Activated CD4-positive, alpha-beta T cell treated with anti-CD3 and anti-CD28 coated beads for 48 hours (primary cell): Measurements from ENCODE around the gene IQCC.

Experiments used
- DNase-seq: peaks from one replicate; pipeline ENCODE4 v3.0.0-alpha.2; 2020

Gene IQCC

DNA sequence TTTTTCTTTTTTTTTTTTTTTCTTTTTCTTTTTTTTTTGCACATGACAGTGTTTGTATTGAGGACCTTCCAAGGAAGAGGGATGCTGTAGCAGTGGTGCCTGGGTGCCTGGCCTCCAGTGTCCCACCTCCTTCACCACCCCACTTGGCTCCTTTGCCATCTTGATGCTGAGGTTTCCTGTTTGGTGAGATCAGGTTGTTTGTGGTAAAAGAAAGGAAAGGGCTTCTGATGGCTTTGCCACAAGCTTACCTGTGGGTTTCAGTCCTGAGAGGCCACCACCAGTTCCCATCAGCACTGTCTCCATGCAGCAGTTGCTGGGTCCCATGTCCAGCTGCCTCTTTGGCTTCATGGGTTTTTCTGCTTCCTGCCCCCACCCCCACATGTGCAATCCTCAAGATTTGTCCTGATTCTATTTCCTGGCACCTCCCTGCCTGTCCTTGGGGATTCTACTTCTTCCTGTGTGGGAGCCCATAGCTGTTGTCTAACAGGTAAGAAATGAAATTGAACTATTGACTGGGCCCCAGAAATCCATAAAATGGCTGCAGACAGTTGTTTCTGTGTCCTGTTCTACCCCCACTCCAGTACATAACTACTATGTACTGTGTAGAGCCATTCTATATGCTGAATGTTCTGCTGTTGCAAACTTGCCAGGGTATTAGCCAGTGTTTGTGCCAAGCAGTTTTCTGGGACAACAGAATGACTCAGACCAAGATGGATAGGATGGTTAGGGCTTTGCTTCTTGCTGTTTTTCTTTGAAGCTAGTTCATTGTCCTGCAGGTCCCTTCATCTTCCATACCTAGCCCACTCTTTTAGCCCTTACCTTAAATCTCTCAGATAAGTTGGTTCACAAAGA lies 9.3 kb upstream of the IQCC start:
- DNase-seq = no peak

DNA sequence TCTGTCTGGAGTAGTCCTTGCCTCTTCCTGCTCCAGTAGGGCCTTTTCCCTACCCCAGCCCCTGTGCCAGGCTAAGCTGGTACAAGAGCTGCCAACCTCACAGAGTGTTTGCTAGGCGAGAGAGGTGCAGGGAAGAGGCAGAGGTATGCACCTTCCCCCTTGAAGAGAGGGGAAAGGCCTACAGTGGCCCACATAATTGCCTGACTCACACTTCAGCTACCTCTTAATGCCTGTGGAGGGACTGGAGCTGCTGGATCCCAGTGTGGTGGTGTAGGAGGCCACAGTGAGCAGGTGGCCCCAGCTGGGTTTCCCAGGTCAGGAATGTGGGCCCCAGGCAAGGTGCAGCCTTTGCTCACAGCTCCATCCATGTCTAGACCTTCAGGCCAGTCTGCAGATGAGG lies 8.4 kb upstream of the IQCC start:
- no peak for DNase-seq

DNA sequence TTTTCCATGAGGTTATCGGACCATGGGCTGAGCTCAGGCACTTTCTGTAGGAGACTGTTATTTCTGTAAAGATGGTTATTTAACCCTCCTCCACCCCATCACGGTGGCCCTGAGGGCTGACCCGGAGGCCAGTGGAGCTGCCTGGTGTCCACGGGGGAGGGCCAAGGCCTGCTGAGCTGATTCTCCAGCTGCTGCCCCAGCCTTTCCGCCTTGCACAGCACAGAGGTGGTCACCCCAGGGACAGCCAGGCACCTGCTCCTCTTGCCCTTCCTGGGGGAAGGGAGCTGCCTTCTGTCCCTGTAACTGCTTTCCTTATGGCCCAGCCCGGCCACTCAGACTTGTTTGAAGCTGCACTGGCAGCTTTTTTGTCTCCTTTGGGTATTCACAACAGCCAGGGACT lies 7.6 kb upstream of the IQCC start:
- DNase-seq = no peak

DNA sequence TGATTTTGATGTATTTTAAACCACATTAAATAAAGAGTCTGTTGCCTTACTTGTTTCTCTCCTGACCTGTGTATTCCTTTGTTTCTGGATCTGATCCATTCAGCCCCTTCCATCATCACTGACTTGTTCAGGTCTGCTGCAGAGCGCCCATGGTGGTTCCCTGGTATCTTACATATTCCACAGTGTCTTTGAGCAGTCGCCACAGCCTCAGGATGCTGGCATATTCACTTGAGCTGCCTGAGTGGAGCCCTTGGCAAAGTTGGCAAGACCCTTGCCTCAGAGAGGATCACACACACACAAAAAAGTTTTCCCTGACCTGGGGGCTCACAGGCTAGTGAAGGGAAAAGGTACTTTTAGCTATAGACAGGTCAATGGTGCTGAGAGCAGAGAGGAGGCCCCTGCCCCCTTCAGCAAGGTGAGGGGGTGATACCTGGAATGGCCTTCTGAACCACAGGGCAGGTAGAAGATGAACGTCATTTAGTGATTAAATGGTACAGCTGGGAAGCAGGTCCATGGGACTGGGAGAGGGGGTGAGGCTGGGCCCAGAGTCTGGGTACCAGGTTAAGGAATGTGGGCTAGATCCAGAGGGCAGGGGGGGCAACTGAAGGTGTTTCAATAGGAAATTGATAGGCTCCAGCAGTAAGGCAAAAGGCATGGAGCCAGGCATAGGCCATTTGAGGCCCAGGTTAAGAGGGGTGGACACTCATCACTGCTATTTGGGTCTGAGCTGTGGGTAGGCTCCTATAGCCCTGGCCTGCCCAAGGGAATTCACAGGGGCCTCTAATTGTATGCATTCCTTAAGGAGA lies 7.0 kb upstream of the IQCC start:
- no peak for DNase-seq

DNA sequence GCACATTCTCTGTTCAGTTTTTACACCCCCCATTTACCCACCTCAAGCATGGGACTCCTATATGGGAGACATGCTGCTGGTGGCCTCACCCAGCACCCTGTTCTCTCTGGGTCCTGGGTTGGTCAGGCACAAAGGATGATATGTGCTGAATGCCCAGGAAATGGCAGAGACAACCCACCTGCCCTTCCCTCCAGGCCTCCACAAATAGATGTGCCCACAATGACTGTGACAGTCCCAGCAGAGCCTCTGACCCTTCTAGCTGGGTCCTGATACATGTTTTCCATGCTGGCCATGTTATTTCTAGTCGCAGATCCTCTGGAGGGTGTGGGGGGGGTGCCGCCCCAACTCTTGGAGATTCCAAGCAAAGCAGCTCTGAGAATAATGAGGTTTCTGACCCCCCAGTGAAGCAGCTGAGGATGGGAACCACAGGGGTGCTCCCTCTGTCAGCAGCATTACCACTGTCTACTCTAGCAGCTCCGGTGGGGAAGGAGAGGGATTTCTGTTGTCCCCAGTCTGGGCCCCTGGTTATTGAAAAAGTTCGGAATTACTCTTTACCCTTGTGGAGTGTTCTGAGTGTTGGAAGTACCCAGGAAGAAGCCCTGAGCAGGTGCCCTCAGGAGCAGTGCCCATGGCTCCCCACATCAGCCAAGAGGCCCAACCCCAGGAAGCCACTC lies 6.3 kb upstream of the IQCC start:
- no peak for DNase-seq

DNA sequence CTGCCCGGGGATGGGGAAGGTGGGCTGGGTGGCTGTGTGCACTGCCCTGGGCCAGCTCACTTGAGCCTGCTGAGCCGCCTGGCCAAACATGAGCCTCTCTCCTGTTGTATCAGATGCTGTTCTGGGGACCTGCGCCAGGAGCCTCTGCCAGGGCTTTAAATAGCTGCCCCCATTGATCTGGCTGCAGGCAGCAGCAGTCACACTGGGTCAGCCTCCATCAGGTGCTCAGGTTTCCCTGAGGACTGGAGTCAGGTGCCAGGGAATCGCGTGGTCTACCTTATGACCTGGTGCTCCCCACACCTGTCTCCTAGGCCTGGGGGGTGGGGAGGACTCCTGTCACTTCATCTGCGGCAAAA lies 5.8 kb upstream of the IQCC start:
- no peak for DNase-seq

DNA sequence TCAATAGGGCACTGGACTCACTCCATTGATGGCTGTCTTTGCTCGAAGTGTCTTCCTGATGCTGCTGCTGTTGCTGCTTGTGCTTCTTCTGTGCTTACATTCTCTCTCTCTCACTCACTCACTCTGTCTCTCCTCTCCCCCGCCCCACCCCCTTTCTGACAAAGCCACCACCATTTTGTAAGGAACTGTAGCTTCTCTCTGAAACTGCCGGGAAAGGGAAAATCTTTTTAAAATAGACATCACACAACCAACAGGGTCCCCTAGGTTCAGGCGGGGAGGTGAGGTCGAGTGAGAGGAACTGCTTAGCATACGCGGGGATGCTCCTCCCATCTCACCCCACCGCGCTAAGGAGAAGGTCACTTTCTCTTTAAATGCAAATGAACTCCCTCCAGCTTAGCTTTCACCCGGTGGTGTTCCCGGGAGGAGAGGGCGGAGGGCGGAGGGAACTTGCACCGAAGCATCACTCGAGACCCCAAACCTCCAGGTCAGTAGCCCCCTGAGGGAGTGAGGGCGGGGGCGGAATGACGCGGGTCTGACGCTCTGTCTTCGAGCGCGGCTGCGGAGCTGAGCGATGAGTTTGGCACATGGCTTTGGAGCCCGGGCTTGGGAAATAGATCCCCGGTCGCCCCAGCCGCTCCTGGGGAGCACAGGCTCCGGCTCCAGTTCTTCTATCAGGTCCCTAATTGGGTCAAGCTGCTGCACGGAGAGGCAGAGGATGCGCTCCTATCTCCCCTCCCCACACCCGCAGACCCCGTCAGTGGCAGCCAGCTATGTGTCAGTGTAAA lies 5.1 kb upstream of the IQCC start, which contains the start of gene CCDC28B:
Gene CCDC28B (plus strand): TSS at position 370 of the 785 bp plus-strand sequence. CDS start 1,341 bp downstream, outside the sequence.
- DNase-seq = peak; percentile 59

DNA sequence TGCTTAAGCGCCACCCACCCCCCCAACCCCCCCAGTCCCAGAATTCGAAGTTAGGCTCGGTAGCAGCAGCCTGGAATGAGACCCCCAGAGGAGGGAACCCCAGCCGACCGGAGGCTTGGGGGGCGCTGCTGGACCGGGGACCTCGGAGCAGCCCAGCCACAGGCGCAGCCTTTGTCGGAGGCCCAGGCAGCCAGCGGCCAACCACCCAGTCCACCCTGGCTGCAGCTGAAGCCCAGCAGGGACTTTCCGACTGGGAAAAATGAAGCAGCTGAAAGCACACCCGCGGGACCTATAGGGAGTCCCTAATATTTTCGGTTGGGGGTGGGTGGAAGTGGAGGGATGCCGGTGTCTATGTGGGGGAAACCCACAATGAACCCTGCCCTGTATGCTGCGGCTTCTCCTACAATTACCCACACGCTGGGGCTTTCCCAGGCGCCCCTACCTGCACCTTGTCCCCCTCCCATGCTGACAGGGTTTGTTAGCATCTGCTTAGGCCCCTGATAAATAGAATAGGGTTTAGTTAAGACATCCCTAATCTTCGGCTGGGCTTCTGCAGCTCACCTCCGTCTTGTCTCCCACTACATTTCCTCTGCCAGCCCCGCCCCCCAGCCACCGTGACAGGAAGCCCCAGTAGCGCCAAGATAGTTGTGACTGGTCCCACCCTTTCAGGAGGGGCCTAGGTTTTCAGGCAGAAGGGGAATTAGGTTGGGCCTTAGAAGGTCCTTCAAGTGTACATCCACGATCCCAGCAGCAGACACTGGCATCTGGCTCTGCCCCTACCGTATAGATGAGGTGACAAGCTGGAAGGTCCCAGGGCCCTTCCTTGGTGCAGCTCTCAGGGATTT lies 4.2 kb upstream of the IQCC start:
- peak; percentile 84 for DNase-seq

DNA sequence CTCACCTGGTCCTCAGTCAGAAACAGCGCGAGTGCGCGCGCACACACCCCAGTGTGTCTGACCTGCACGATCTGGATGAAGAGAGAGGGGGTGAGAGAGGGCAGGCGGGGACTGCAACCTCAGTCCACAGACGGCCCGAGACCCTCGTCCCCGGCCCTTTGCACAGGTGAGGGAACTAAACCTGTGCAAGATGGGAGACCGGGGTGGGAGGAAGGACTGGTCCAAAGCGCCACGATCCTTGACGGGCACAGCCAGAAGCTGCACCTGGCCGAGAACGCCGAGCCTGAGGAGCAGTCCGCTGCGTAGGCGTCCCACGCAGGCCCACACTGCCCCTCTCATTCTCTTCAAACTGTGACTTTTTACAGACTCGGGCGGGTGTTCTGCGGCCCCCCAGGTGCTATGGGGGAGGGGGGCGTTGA lies 519 bp upstream of the IQCC start:
- DNase-seq = no peak

DNA sequence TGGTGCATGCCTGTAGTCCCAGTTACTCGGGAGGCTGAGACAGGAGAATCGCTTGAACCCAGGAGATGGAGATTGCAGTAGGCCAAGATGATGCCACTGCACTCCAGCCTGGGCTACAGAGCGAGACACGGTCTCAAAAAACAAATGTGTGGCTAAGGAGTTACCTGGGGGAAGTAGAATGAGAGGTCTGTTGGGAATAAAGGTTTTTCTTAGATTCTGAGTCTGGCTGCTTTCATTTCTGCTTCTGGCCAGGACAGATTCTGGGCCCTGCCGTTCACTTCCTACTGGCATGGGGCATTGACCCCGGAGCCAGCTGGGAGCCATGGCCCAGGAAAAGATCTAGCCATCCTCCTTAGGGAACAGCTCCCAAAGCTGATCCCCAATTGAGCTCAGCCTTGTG lies 3.0 kb downstream of the IQCC start:
- no peak for DNase-seq

DNA sequence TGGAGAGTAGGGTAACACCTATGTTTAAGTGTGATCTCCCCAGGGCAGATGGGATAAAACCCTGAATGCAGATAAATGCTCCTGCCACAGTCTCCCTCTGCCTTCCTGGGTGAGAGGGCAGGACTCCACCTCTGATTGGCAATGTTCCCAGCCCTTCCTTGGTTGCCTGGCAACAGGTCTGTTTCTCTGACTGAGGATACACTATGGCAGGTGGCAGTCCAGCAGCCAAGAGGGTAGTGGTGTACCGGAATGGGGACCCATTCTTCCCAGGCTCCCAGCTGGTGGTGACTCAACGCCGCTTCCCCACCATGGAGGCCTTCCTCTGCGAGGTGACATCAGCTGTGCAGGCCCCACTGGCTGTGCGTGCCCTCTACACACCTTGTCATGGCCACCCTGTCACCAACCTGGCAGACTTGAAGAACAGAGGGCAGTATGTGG lies 3.4 kb downstream of the IQCC start, which contains the start of gene DCDC2B:
Gene DCDC2B (plus strand): TSS at position 199 of the 438 bp plus-strand sequence. CDS start 5 bp downstream, at position 204.
- no peak for DNase-seq

DNA sequence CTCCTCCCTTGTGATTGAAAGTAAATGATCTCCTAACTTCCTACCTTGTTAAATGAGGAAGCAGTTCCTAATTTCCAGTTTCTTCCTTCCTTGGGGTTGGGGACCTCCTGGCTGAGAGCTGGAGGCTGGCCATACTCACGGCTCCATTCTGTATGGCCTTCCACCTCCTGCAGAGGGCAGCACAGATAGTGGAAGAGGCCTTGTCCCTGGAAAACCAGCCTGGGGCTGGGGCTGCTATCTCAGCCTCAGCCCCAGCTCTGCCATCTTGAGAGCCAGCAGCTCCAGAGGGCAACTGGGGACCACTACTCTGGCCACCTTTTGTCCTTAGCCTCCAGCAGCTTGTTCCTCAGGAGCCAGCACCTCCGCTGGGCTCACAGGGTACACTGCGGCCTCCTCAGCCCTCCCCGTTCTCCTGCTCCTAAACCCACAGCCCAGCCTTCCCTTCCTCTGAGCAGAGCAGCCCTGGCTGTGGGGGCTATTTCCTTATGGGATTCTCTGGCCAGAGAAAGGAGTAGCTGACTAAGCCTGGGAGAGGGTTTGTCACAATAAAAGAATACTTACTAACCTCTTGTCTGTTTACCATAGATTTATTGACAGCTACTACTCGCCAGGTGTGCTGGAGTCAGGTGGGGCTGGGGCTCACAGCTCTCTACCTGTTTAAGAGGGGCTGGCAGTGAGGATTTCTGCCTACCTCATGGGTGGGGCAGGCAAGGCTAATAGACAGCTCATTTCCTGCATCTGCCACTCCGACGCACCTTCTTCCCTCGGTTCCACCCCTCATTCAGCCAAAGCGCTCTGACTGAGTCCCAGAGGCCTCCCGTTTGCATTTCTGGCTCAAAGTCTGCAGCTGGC lies 10.4 kb downstream of the IQCC start:
- peak; percentile 71 for DNase-seq

DNA sequence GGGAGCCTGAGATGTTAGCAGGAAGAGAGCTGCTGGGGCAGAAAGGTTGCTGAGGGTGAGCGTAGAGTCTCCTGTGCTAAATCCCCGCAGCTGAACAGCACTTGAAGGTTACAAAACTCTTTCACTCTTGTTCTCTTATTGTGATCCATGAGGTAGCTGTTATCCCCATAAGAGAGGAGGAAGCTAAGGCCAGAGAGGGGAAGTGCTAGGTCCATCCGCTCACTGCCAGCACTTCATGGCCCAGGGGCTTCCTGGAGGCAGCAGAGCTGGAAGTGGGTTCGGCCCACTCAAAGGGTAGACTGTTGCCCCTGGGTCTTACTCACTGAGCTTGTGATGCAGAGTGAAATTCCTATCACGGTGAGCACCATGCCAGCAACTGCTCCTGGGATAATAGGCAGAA lies 11.1 kb downstream of the IQCC start:
- DNase-seq = no peak

DNA sequence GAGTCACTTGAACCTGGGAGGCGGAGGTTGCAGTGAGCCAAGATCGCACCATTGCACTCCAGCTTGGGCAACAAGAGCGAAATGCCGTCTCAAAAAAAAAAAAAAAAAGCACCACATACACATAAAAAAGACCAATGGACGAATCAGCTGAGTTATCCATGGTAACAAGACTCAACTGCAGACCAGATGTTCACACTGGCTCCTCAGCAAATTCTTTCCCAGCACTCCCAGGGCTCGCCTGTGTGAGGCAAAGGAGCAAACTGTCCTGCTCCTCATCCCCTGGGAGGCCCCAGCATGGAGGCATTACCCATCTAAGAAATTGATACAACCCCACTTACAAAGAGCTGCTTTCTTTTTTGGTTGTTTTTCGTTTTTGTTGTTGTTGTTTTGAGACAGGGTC lies 13.6 kb downstream of the IQCC start:
- DNase-seq = no peak

DNA sequence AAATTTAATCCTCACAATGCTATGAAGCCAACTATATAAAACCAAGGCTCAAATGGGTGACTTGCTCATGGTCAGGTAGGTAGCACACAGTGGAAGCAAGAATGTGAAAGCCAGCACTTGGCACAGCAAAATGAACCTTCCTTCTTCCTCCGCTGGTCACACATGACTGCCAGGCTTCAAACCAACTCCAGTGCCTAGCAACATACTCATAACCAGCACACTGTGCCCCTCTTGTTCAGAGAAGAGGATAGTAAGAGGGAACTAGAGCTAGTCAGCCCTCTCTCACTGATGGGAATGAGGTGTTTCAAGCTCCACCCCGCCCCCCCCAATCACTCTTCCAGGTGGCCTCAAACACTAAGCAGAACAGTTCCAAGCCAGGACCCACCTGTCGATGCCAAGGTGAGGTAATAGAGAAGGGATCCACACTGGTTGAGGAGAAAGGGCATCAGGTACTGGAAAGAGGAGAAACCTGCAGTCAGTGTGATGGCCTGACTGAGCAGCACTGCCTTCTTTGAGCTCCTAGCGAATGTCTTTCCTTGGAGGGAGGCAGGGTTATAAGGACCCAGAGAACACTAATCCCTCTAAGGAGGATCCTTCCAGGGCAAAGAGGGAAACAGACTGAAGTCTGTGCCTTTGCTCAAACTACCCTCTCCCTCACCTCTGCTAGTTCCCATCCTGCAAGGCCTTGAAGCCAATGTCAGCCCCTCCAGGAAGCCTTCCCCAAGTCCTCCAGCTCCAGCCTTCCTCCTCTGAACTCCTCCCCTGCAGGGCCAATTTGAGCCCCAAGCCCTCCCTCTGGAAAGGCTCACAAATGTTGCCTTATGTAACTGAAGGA lies 15.5 kb downstream of the IQCC start:
- DNase-seq = no peak

DNA sequence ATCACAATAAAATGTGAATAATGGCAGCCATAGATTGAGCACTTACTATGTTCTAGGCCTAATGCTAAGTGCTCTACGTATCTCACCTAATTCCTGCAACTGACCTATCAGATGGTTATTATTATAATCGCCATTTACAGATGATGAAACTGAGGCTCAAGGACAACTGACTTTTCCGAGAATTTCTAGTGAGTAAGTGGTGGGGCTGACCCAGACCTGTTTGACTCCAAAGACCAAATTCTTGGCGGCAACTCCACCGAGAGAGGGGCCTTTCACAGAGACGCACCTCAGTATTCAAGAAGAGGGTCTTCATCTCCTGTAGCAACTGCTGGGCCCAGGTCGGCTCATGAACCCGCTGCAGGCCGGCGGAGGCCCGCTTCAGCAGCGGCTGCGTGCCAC lies 16.1 kb downstream of the IQCC start:
- no peak for DNase-seq

DNA sequence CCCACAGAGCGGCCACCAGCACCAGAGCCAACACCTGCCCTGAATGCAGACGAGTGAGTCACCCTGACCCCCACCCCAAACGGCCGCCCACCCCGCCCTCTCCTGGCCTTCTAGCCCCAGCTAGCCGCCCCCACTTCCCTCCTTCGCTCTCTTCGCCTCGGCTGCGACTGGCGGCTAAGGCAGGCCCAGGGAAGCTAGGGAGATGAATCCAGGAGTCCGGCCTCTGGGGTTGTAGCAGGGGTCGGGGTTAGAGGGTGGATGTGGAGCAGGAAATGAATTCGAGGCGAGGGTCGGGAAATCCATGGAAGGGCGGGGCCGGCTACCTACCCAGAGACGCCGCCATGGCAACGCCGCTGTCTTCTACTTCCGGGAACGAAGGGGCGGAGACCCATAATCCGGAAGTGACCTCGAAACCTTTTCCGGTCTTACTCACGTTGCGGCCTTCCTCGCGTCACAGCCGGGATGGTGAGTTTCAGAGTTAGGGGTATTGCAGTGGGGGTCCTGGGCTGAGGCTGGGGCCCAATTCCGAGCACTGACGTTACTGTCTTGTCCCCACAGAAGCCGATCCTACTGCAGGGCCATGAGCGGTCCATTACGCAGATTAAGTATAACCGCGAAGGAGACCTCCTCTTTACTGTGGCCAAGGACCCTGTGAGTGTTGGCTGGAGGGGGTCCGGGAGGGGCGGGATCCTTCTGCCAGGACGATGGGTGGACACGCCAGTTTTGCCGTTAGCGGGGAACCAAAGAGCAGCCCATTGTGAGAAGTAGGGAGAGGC lies 16.7 kb downstream of the IQCC start, which contains the start of the genes EIF3I and TMEM234:
Gene EIF3I (plus strand): TSS at position 428 of the 776 bp plus-strand sequence. CDS start 35 bp downstream, at position 463.
Gene TMEM234 (minus strand): TSS at position 374 of the 776 bp plus-strand sequence. CDS start 31 bp downstream, at position 343.
- peak; percentile 93 for DNase-seq

DNA sequence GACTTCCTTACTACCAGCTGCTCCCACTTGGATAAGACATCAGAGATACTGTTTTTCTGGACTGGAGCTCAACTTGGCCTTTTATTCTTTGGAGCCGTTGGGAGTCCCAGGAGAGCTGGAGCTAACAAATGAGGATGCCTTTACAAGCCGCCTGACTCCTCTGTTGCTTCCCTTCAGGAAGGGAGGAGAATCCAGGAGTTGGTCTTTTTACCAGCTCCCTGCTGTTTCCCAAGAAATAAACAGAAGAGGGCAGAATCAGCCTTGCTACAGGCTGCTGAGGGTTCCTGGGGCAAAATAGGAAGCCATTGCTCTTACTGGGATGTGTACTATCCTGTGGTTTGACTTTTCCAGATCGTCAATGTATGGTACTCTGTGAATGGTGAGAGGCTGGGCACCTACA lies 18.2 kb downstream of the IQCC start:
- DNase-seq = no peak
